HCT116 (cell line): ENCODE results near the gene ARL15. TPM values are rescaled to one million over a fixed set of nuclear protein-coding genes. Genes with fewer than 3 reads are reported as not detected.

Experiments used
- ATAC-seq: fragments of 200-7000 bp; cut with Tn5 transposase; 2 replicates; pipeline ENCODE4 v1.9.1; 2020; ENCODE audit warnings: mild to moderate bottlenecking, moderate library complexity
- BruUV-seq: library from RNA; stranded (reverse); fragments of 400-500 nt; replicated peaks from 2 replicates; lab custom pipeline; 2021; lab: Mats Ljungman, UMichigan
- CTCF ChIA-PET: fragments of 300-600 bp; sonication (Branson Sonifier 250); formaldehyde crosslinking; loops from one replicate; lab custom pipeline; 2021; ENCODE audit warnings: antibody characterized with exemption; lab: Charles Lee
- POLR2A ChIA-PET: fragments of 300-600, 350-600 bp; sonication (Branson Sonifier 250); formaldehyde crosslinking; loops from one replicate; lab custom pipeline; 2021; ENCODE audit warnings: antibody characterized with exemption; lab: Charles Lee
- RAD21 ChIA-PET, 2 experiments: fragments of 300-600 bp; sonication (Branson Sonifier 250); formaldehyde crosslinking; loops; one replicate each; lab custom pipeline; 2023; ENCODE audit warnings: low total read pairs in 2 of 2; ENCODE audit not compliant: uncharacterized antibody in 2 of 2, unreplicated experiment in 2 of 2, low non-redundant PET in 1 of 2; lab: Charles Lee
- DNase-seq: peaks from one replicate; pipeline ENCODE4 v3.0.0-alpha.2; 2010; ENCODE audit warnings: low read depth, low spot score
- H2AFZ ChIP-seq: fragments of 200-600 bp; shearing (Covaris generic), sonication (generic); 2 replicates; pipeline ENCODE4 v1.6.1; 2017; ENCODE audit warnings: low read depth, mixed run types, mixed read lengths, antibody characterized with exemption, low read length; ENCODE audit not compliant: poor library complexity, severe bottlenecking
- H3K27ac ChIP-seq: 2 replicates; pipeline ENCODE4 v1.5.1; 2012; ENCODE audit warnings: low read depth, low read length
- H3K27me3 ChIP-seq: fragments of 200-600 bp; sonication (generic); 2 replicates; pipeline ENCODE4 v1.6.1; 2016; ENCODE audit warnings: mixed run types, low read length, mixed read lengths; ENCODE audit not compliant: insufficient read depth
- H3K36me3 ChIP-seq, 2 experiments: fragments of 200-500 bp in 1 of 2; fragments of 200-600 bp in 1 of 2; sonication (Bioruptor generic) in 1 of 2; sonication (generic) in 1 of 2; 2 replicates each; pipeline versions ENCODE4 v1.5.1 to v1.6.1; 2014 to 2016; ENCODE audit warnings: low read length in 2 of 2, inconsistent platforms in 1 of 2, mixed read lengths in 1 of 2, mixed run types in 1 of 2; ENCODE audit not compliant: insufficient read depth in 2 of 2, control insufficient read depth in 1 of 2
- H3K4me1 ChIP-seq, 2 experiments: fragments of 200-600 bp in 1 of 2; sonication (generic) in 1 of 2; 2 replicates each; pipeline versions ENCODE4 v1.5.1 to v1.6.1; 2012 to 2017; ENCODE audit warnings: low read length in 2 of 2, inconsistent platforms in 1 of 2, mild to moderate bottlenecking in 1 of 2, mixed read lengths in 1 of 2, mixed run types in 1 of 2, moderate library complexity in 1 of 2; ENCODE audit not compliant: insufficient read depth in 2 of 2, control insufficient read depth in 1 of 2
- H3K4me2 ChIP-seq: fragments of 200-600 bp; sonication (generic); 2 replicates; pipeline ENCODE4 v1.6.1; 2017; ENCODE audit warnings: mixed run types, low read length, mixed read lengths
- H3K4me3 ChIP-seq, 2 experiments: fragments of 200-600 bp in 1 of 2; sonication (generic) in 1 of 2; replicated peaks in 1 of 2; 2 replicates each; pipeline ENCODE4 v1.5.1; 2011 to 2016; ENCODE audit warnings: low read length in 2 of 2, control low read depth in 1 of 2, low read depth in 1 of 2, mild to moderate bottlenecking in 1 of 2, mixed read lengths in 1 of 2, mixed run types in 1 of 2
- H3K79me2 ChIP-seq: fragments of 200-600 bp; sonication (generic); 2 replicates; pipeline ENCODE4 v1.6.1; 2017; ENCODE audit warnings: mild to moderate bottlenecking, mixed run types, low read length, moderate library complexity, mixed read lengths; ENCODE audit not compliant: insufficient read depth
- H3K9ac ChIP-seq: fragments of 200-600 bp; sonication (generic); 2 replicates; pipeline ENCODE4 v1.6.1; 2016; ENCODE audit warnings: low read length, mixed read lengths
- H3K9me2 ChIP-seq: fragments of 200-600 bp; sonication (generic), shearing (Covaris generic); 2 replicates; pipeline ENCODE4 v1.6.1; 2017; ENCODE audit warnings: mixed run types, mild to moderate bottlenecking, moderate library complexity; ENCODE audit not compliant: insufficient read depth
- H3K9me3 ChIP-seq, 2 experiments: fragments of 200-500 bp in 1 of 2; fragments of 200-600 bp in 1 of 2; sonication (Bioruptor generic) in 1 of 2; sonication (generic) in 1 of 2; 2 replicates each; pipeline ENCODE4 v1.6.1; 2014 to 2017; ENCODE audit warnings: low read length in 2 of 2, mixed read lengths in 2 of 2, inconsistent platforms in 1 of 2, low read depth in 1 of 2, mild to moderate bottlenecking in 1 of 2, mixed run types in 1 of 2, moderate library complexity in 1 of 2; ENCODE audit not compliant: control insufficient read depth in 1 of 2, insufficient read depth in 1 of 2
- H4K20me1 ChIP-seq: fragments of 200-600 bp; sonication (generic), shearing (Covaris generic); 2 replicates; pipeline ENCODE4 v1.6.1; 2017; ENCODE audit warnings: mixed run types, mild to moderate bottlenecking, moderate library complexity; ENCODE audit not compliant: insufficient read depth
- CBX3 ChIP-seq: IDR thresholded peaks from 2 replicates; pipeline ENCODE4 v1.6.1; 2012; ENCODE audit warnings: low read depth
- CEBPB ChIP-seq: IDR thresholded peaks from 2 replicates; pipeline ENCODE4 v1.6.1; 2012; ENCODE audit warnings: low read depth
- EGR1 ChIP-seq: IDR thresholded peaks from 2 replicates; pipeline ENCODE4 v1.6.1; 2012; ENCODE audit warnings: low read depth
- EZH2 ChIP-seq: fragments of 200-600 bp; sonication (generic); IDR thresholded peaks from 2 replicates; pipeline ENCODE4 v1.6.1; 2017; ENCODE audit warnings: antibody characterized with exemption, mixed run types
- JUND ChIP-seq: IDR thresholded peaks from 2 replicates; pipeline ENCODE4 v1.6.1; 2012
- MAX ChIP-seq: IDR thresholded peaks from 2 replicates; pipeline ENCODE4 v1.6.1; 2012
- POLR2A ChIP-seq: IDR thresholded peaks from 2 replicates; pipeline ENCODE4 v1.7.0; 2011; ENCODE audit warnings: borderline replicate concordance; ENCODE audit not compliant: insufficient read depth, insufficient read length; ENCODE audit errors: extremely low read depth
- POLR2AphosphoS5 ChIP-seq: IDR thresholded peaks from 2 replicates; pipeline ENCODE4 v1.6.1; 2011; ENCODE audit warnings: mild to moderate bottlenecking, low read depth, low read length, moderate library complexity
- RAD21 ChIP-seq: IDR thresholded peaks from 2 replicates; pipeline ENCODE4 v1.6.1; 2012; ENCODE audit warnings: low read depth, mild to moderate bottlenecking
- SRF ChIP-seq: IDR thresholded peaks from 2 replicates; pipeline ENCODE4 v1.6.1; 2012; ENCODE audit warnings: low read depth
- TCF7L2 ChIP-seq: IDR thresholded peaks from 2 replicates; pipeline ENCODE4 v1.7.0; 2011; ENCODE audit warnings: borderline replicate concordance, inconsistent platforms; ENCODE audit not compliant: insufficient read depth, insufficient read length; ENCODE audit errors: extremely low read depth
- YY1 ChIP-seq: IDR thresholded peaks from 2 replicates; pipeline ENCODE4 v1.6.1; 2011; ENCODE audit warnings: low read length, low read depth, moderate library complexity, mild to moderate bottlenecking; ENCODE audit not compliant: insufficient replicate concordance; ENCODE audit errors: extremely low read depth
- ZFX ChIP-seq: fragments of 450-650 bp; IDR thresholded peaks from 2 replicates; pipeline ENCODE4 v1.6.1; 2017
- ZNF274 ChIP-seq: fragments of 200-500 bp; sonication (Bioruptor generic); IDR thresholded peaks from 2 replicates; pipeline ENCODE4 v1.6.1; 2014; ENCODE audit warnings: mild to moderate bottlenecking, low read depth, low read length, inconsistent platforms
- intact Hi-C: fragments of 100-400 bp; cut with micrococcal nuclease; formaldehyde crosslinking; loops from 2 replicates; pipeline ENCODE4 v1.10.0; 2022
- total RNA-seq: library from RNA; stranded (reverse); gene quantifications from one replicate; pipeline ENCODE4 v1.2.1, GENCODE V29; 2021; ENCODE audit not compliant: unreplicated experiment
- TF ChIP-seq, protein P1 (sequence below): IDR thresholded peaks from 2 replicates; pipeline ENCODE4 v1.6.1; 2011; ENCODE audit warnings: mild to moderate bottlenecking, low read length, moderate library complexity; ENCODE audit not compliant: insufficient replicate concordance; ENCODE audit errors: extremely low read depth

Gene ARL15
- total RNA-seq, 1 experiment from 2014 or later = 15.0 TPM

- Histone ChIP-seq H3K79me2 (no peaks in the 10 kb centered on the region), H3K27ac (no peak overlapping the region), H3K9me3 (no peaks in the 10 kb centered on the region), H3K4me3 (no peak overlapping the region), H3K9ac (no peak overlapping the region), H3K9me2 (no peaks in the 10 kb centered on the region), H3K36me3 (no peaks in the 10 kb centered on the region), H3K4me1 (no peaks in the 10 kb centered on the region), H3K4me2 (no peak overlapping the region), H3K27me3 (no peaks in the 10 kb centered on the region), H2AFZ (no peak overlapping the region), H4K20me1 (no peaks in the 10 kb centered on the region)
- BruUV-seq = no TSS peak
- ChIA-PET CTCF (no interaction called here), POLR2A (no interaction called here), RAD21 (no interaction called here)
- TF ChIP-seq RAD21 (no peak), CEBPB (0 out of 2 replicates have a peak, but pooled peaks have one; percentile 19), TCF7L2 (no peak), EZH2 (no peak), POLR2AphosphoS5 (no peak), EGR1 (no peak)
- intact Hi-C loops = no loop called here
- no peak for ATAC-seq
- no peak for DNase-seq
Observed at GRCh38 chr5:54083245-54083644, 227.1 kb downstream of the ARL15 start.

DNA sequence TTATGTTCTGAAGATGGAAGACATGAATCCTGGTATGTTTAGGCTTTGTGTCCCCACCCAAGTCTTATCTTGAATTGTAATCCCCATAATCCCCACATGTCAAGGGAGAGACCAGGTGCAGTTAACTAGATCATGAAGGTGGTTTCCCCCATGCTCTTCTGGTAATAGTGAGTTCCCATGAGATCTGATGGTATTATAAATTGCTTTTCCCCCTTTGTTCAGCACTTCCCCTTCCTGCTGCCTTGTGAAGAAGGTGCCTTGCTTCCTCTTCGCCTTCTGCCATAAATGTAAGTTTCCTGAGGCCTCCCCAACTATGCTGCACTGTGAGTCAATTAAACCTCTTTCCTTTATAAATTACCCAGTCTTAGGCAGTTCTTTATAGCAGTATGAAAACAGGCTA, 229.0 kb downstream of the ARL15 start:
- no peaks in the 10 kb centered on the region for H3K36me3 ChIP-seq
- H3K4me3 ChIP-seq = no peak overlapping the region
- no peaks in the 10 kb centered on the region for H3K79me2 ChIP-seq
- TF ChIP-seq, protein P1, sequence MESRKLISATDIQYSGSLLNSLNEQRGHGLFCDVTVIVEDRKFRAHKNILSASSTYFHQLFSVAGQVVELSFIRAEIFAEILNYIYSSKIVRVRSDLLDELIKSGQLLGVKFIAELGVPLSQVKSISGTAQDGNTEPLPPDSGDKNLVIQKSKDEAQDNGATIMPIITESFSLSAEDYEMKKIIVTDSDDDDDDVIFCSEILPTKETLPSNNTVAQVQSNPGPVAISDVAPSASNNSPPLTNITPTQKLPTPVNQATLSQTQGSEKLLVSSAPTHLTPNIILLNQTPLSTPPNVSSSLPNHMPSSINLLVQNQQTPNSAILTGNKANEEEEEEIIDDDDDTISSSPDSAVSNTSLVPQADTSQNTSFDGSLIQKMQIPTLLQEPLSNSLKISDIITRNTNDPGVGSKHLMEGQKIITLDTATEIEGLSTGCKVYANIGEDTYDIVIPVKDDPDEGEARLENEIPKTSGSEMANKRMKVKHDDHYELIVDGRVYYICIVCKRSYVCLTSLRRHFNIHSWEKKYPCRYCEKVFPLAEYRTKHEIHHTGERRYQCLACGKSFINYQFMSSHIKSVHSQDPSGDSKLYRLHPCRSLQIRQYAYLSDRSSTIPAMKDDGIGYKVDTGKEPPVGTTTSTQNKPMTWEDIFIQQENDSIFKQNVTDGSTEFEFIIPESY = no peak
- TF ChIP-seq ZFX = no peak
- TF ChIP-seq ZNF274 = no peak
- TF ChIP-seq CBX3 = no peak
- TF ChIP-seq POLR2A = no peak
- TF ChIP-seq EZH2 = no peak
- TF ChIP-seq MAX = no peak
- no peak for TF ChIP-seq SRF
- TF ChIP-seq JUND = no peak
- TF ChIP-seq YY1 = no peak
- H3K9ac ChIP-seq = no peak overlapping the region
- no peaks in the 10 kb centered on the region for H3K4me1 ChIP-seq
- BruUV-seq = no TSS peak
- ChIA-PET CTCF (interaction anchor here (1.6 kb wide), 1 partner anchor 19 kb away, joined by 3 read pairs; no protein-coding TSS in a partner anchor), POLR2A (no interaction called here), RAD21 (no interaction called here)
- H4K20me1 ChIP-seq = no peaks in the 10 kb centered on the region; the same call in 1 of the 2 replicates
- no peaks in the 10 kb centered on the region for H3K27me3 ChIP-seq
- intact Hi-C loops = no loop called here
- H3K9me3 ChIP-seq = no peaks in the 10 kb centered on the region
- ATAC-seq (no peak), DNase-seq (no peak)
- H3K4me2 ChIP-seq = no peak overlapping the region
- no peak overlapping the region for H2AFZ ChIP-seq
- no peaks in the 10 kb centered on the region for H3K9me2 ChIP-seq
- H3K27ac ChIP-seq = no peak overlapping the region
